Thyroid gland (tissue), 4 donors: Measurements from ENCODE around the gene C2orf92. TPM values are rescaled to one million over a fixed set of nuclear protein-coding genes. Genes with fewer than 3 reads are reported as not detected.

Source experiments
- DNase-seq, 2 donors: peaks; one replicate each; pipeline ENCODE4 v3.0.0-alpha.2; 2019
- H3K27ac ChIP-seq, 3 donors: fragments of 200-600 bp; sonication (generic); 1 replicate in 2 of 3; 2 replicates in 1 of 3; pipeline ENCODE4 v1.5.1; 2016 to 2019; ENCODE audit warnings: mild to moderate bottlenecking in 1 of 3, moderate library complexity in 1 of 3
- H3K27me3 ChIP-seq: fragments of 200-600 bp; sonication (generic); one replicate; pipeline ENCODE4 v1.5.1; 2019
- H3K36me3 ChIP-seq, 2 donors: fragments of 200-600 bp; sonication (generic); one replicate each; pipeline ENCODE4 v1.5.1; 2016 to 2019
- H3K4me1 ChIP-seq, 2 donors: fragments of 200-600 bp; sonication (generic); one replicate each; pipeline ENCODE4 v1.5.1; 2017 to 2019
- H3K4me3 ChIP-seq, 3 donors: fragments of 200-600 bp; sonication (generic); replicated peaks in 1 of 3; 1 replicate in 2 of 3; 2 replicates in 1 of 3; pipeline ENCODE4 v1.5.1; 2016; ENCODE audit warnings: mild to moderate bottlenecking in 1 of 3
- H3K9me3 ChIP-seq: fragments of 200-600 bp; sonication (generic); one replicate; pipeline ENCODE4 v1.5.1; 2017
- CTCF ChIP-seq, 6 experiments: fragments of 200-600 bp in 3 of 6; fragments of 450-650 bp in 3 of 6; sonication (generic) in 3 of 6; IDR thresholded peaks; one replicate each; pipeline ENCODE4 v1.5.1; 2016 to 2019; ENCODE audit warnings: antibody characterized with exemption in 6 of 6, mild to moderate bottlenecking in 2 of 6, inconsistent platforms in 1 of 6, moderate library complexity in 1 of 6
- POLR2A ChIP-seq, 2 donors: fragments of 450-650 bp; IDR thresholded peaks; one replicate each; pipeline ENCODE4 v1.6.1; 2017; ENCODE audit warnings: antibody characterized with exemption in 2 of 2, mild to moderate bottlenecking in 2 of 2, moderate library complexity in 1 of 2
- WGBS, 2 donors: methylation state at CpG; one replicate each; pipeline ENCODE4 v1.1.5; 2017; 5-methylcytosine and 5-hydroxymethylcytosine counted together
- intact Hi-C: fragments of 100-400 bp; cut with DNase I; formaldehyde crosslinking; loops from one replicate; pipeline ENCODE4 v1.15.1; 2023
- total RNA-seq, 4 donors: library from RNA; depleted of rRNA; stranded (reverse); fragments of >200 nt; gene quantifications; one replicate each; pipeline ENCODE4 v1.2.3, GENCODE V29; 2016

C2orf92 gene
- total RNA-seq, 4 donors from 2014 or later = 9.8 to 36.5 (median 30.7) TPM

- TF ChIP-seq CTCF (IDR thresholded peaks at IDR 0.05) (no peak), POLR2A (IDR thresholded peaks at IDR 0.05) (no peak)
- Histone ChIP-seq H3K27ac (no peak overlapping the region), H3K36me3 (no peaks in the 10 kb centered on the region), H3K4me1 (no peaks in the 10 kb centered on the region), H3K4me3 (no peak overlapping the region), H3K9me3 (no peaks in the 10 kb centered on the region), H3K27me3 (no peaks in the 10 kb centered on the region)
- WGBS, 2 donors = 83 to 94% methylated on average over 9 to 10 of the region's 13 CpGs
- intact Hi-C loops = no loop called here
- DNase-seq = no peak
These were observed 45.6 kb downstream of the C2orf92 start for GRCh38 chr2:97714950-97715652.

- DNase-seq = no peak
These were observed 46.6 kb downstream of the C2orf92 start for GRCh38 chr2:97715951-97716694.

GRCh38 chr2:97716695-97717612 is 47.4 kb downstream of the C2orf92 start:
- no peak overlapping the region for H3K4me3 ChIP-seq
- H3K36me3 ChIP-seq = no peaks in the 10 kb centered on the region
- TF ChIP-seq CTCF (IDR thresholded peaks at IDR 0.05) (no peak), POLR2A (IDR thresholded peaks at IDR 0.05) (no peak)
- no peaks in the 10 kb centered on the region for H3K27me3 ChIP-seq
- no peaks in the 10 kb centered on the region for H3K4me1 ChIP-seq
- intact Hi-C loops = no loop called here
- DNase-seq = no peak
- WGBS, 2 donors = 80 to 90% methylated on average over 19 to 20 of the region's 21 CpGs
- no peaks in the 10 kb centered on the region for H3K9me3 ChIP-seq
- no peak overlapping the region for H3K27ac ChIP-seq

More at GRCh38 chr2:97715951-97716694, 46.6 kb downstream of the C2orf92 start:
- no peak for TF ChIP-seq POLR2A (IDR thresholded peaks at IDR 0.05)
- TF ChIP-seq CTCF (IDR thresholded peaks at IDR 0.05) = no peak
- no peaks in the 10 kb centered on the region for H3K27me3 ChIP-seq
- intact Hi-C loops = no loop called here
- WGBS, 2 donors = 77 to 81% methylated on average over 7 to 9 of the region's 9 CpGs
- no peak overlapping the region for H3K27ac ChIP-seq
- no peak overlapping the region for H3K4me3 ChIP-seq
- H3K9me3 ChIP-seq = no peaks in the 10 kb centered on the region
- no peaks in the 10 kb centered on the region for H3K36me3 ChIP-seq
- no peaks in the 10 kb centered on the region for H3K4me1 ChIP-seq

GRCh38 chr2:97717613-97717995 is 48.1 kb downstream of the C2orf92 start:
- 57 to 78% methylated on average over 3 of the region's 3 CpGs for WGBS, 2 donors
- Histone ChIP-seq H3K27me3 (no peaks in the 10 kb centered on the region), H3K36me3 (no peaks in the 10 kb centered on the region), H3K27ac (no peak overlapping the region), H3K9me3 (no peaks in the 10 kb centered on the region), H3K4me3 (no peak overlapping the region), H3K4me1 (no peaks in the 10 kb centered on the region)
- TF ChIP-seq CTCF (IDR thresholded peaks at IDR 0.05) (no peak), POLR2A (IDR thresholded peaks at IDR 0.05) (no peak)
- DNase-seq = no peak
- intact Hi-C loops = no loop called here
